RWPE1 (cell line): ENCODE data around the gene CCDC82.

Source experiments
- CTCF ChIA-PET: fragments of 350-600 bp; sonication (Branson Sonifier 250); formaldehyde crosslinking; extraction: SDS; loops from one replicate; lab custom pipeline; 2021; lab: Yijun Ruan, JAX
- POLR2A ChIA-PET: fragments of 400-600 bp; formaldehyde crosslinking; extraction: SDS; loops from one replicate; lab custom pipeline; 2020; ENCODE audit warnings: antibody characterized with exemption; ENCODE audit not compliant: low non-redundant PET; lab: Yijun Ruan, JAX
- DNase-seq: peaks from one replicate; pipeline ENCODE4 v3.0.0; 2012; ENCODE audit warnings: low spot score
- H3K27ac ChIP-seq: fragments of 450-650 bp; 2 replicates; pipeline ENCODE4 v1.5.1; 2017
- TF ChIP-seq, protein P1 (sequence below): fragments of 450-650 bp; conservative IDR thresholded peaks from 2 replicates; pipeline ENCODE4 v1.5.1; 2017; ENCODE audit warnings: low read depth, mild to moderate bottlenecking

The CCDC82 gene

DNA sequence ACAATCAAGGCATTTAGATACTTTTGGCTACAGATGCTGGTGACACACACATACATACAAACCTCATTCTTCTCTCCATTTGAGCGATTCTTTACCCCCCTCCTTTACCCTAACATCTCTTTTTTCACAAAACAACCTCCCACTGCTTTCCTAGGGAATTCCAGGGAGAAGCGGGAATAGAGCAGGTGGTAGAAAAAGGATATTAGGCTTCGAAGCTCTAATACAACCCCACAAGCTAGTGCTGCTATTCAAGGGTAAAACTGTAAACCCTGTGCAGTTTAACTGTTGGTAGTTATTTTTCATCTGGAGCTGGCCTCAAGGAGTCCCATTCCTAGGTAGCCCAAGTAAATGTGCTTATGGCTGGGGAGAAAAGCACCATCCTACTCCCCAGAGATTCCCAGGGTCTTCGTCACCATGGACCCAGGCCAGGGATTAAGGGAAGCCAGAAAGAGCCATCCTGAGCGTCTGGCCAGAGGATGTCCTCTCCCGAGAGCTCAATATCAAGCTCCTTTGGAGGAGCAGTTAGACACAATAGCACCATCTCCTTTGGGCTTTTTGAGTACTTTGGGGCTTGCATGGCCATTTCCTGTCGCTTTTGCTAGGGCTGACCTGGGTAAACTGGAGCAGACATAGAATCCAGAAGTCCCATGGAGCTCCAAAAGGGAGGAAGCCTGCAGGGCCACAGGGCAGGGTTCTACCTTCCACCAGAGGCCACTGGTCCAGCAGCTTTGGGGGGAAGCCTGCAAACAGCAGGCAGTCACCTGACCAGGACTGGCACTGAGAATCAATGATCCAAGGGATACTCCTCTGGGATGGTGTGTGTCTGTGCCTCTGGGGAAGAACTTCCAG lies 49.8 kb downstream of the CCDC82 start:
- H3K27ac ChIP-seq: peak overlapping the region; percentile 69
- POLR2A ChIA-PET: no interaction called here
- no peak for DNase-seq
- TF ChIP-seq, protein P1, sequence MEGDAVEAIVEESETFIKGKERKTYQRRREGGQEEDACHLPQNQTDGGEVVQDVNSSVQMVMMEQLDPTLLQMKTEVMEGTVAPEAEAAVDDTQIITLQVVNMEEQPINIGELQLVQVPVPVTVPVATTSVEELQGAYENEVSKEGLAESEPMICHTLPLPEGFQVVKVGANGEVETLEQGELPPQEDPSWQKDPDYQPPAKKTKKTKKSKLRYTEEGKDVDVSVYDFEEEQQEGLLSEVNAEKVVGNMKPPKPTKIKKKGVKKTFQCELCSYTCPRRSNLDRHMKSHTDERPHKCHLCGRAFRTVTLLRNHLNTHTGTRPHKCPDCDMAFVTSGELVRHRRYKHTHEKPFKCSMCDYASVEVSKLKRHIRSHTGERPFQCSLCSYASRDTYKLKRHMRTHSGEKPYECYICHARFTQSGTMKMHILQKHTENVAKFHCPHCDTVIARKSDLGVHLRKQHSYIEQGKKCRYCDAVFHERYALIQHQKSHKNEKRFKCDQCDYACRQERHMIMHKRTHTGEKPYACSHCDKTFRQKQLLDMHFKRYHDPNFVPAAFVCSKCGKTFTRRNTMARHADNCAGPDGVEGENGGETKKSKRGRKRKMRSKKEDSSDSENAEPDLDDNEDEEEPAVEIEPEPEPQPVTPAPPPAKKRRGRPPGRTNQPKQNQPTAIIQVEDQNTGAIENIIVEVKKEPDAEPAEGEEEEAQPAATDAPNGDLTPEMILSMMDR: no peak
- CTCF ChIA-PET: interaction anchor here (0.9 to 1.2 kb wide), 2 partner anchors 15 to 126 kb away, joined by 4 read pairs; no protein-coding TSS in a partner anchor

DNA sequence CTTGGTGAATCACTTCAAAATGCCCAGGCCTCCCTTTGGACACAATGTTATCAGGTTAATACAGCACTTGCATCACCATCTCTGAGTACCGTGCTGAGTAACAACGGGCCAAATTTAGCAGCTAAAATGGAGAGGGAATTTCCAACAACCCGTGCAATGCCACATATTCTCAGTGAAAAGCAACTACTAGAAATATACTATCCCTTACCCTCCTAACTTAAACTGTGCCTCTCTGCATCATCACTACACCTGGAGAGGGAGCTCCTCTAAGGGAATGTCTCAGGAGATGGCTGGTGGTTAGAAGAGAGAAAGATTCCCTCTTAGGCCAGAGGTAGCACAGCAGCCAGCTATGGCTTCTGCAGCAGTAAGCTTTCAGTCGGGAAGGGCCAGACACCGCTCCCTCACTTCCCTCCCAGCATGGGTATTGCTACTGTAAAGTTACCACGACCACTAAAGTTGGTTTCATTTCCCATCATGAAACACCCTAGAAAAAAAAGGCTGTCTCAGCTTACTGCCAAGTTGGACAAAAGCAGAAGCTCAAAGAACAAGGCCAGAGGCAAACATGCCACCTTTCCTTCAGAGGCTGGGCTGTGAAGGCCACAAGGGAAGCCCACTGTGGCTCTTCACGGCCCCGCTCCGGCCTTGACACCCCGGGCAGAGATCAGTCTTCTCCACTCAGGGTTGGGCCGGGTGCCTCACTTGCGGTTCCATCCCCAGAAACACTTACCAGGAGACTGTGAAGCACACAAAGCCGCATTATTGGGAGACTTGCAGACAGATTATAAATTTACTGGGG lies 50.6 kb downstream of the CCDC82 start:
- POLR2A ChIA-PET: no interaction called here
- peak overlapping the region; percentile 69 for H3K27ac ChIP-seq
- CTCF ChIA-PET: interaction anchor here (0.6 to 0.9 kb wide), 4 partner anchors 33 to 573 kb away, joined by 4 read pairs; no protein-coding TSS in a partner anchor
- DNase-seq: no peak
- TF ChIP-seq, protein P1: no peak

DNA sequence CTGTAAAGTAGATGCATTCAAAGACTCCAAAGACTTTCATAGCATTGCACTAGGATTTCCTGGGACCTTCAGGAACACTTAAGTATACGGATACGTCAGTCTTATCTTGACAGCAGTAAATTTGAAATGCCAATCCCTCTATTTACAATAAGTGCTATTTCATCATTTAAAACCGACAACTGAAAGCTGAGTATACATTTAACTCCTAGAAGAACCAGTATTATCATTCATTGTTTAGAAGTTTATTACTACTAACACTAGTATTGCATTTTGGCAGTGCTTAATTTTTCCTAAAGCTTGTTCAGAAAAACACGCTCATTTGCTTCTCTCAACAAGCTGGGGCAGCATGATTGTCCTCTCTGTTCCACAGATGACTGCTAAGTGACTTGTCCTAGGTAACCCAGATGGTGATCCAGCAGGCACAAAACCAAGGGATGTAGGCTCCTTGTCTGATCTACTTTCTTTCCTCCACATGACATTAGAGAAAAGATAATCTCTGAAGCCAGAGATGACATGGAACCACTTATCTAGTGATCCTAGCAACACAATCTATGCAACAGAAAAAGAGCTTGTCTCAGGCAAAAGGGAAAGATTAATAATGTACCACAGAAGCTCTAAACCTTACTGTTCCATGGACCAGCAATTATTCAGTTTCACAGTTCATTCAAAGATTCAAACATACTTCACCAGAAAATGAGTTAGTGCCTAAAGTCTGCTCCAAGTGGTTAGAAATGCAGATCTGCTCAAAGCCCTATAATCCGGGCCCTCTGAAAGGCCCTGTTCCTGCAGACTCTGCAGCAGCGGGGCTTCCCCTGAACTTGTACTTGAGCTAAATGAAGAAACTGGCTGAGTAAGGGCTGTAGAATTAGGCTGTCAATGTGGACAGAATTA lies 51.9 kb downstream of the CCDC82 start:
- ChIA-PET CTCF (interaction anchor here (0.8 kb wide), 1 partner anchor 511 kb away, joined by 3 read pairs; no protein-coding TSS in a partner anchor), POLR2A (no interaction called here)
- H3K27ac ChIP-seq: no peak overlapping the region
- TF ChIP-seq, protein P1: no peak
- no peak for DNase-seq

DNA sequence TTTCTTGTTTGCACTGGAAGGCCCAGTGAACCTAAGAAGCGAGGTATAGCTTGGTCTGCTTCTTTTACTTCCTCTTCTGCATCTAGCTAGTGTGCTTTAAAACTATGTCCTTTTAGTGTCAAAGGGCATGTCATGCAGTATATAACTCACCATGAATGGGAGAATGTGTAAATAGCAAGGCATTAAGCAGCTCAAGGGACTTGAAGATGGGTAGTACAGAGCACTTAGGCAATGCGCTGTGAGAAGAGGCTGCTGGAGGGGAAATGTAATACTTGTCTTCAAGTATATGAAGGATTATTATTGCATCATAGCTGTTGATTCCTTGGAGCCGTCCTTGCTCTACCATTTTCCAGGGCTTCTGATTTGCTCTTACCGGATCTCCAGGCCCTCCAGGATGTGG lies 54.3 kb downstream of the CCDC82 start:
- CTCF ChIA-PET: interaction anchor here (0.9 kb wide), 1 partner anchor 18 kb away, joined by 3 read pairs; no protein-coding TSS in a partner anchor
- POLR2A ChIA-PET: no interaction called here
- TF ChIP-seq, protein P1: no peak

DNA sequence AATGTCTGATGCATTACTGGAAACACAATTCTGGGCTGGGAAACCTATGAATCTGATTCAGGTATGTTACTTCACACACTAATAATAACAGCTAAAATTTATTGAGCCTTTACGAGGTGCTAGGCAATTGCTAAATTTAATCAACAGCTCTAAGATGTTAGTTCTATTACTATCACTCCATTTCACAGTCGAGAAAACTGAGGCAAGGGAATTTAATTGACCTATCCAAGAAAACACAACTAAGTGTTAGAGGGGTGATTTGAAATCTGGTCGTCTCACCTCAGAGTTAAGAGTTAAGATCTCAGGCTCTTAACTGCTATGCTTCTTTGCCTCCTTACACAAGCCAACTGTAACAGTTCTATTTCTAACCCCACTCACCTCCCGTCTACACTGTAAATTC lies 55.5 kb downstream of the CCDC82 start:
- TF ChIP-seq, protein P1: no peak
- no peak for DNase-seq
- no peak overlapping the region for H3K27ac ChIP-seq
- ChIA-PET CTCF (interaction anchor here (0.6 kb wide), 1 partner anchor 10 kb away, joined by 3 read pairs; no protein-coding TSS in a partner anchor), POLR2A (no interaction called here)

More for the DNA sequence above, 54.3 kb downstream of the CCDC82 start:
- no peak for DNase-seq
- no peak overlapping the region for H3K27ac ChIP-seq
